GM23338 (cell line): Measurements from ENCODE around the gene ZDHHC9. TPM values are rescaled to one million over a fixed set of nuclear protein-coding genes. Genes with fewer than 3 reads are reported as not detected.

Experiments
- ATAC-seq: fragments of 200-7000 bp; cut with Tn5 transposase; 3 replicates; pipeline ENCODE4 v1.9.1; 2020
- DNase-seq: peaks from one replicate; pipeline ENCODE4 v3.0.0-alpha.2; 2015; ENCODE audit warnings: low spot score
- H2AFZ ChIP-seq: fragments of 200-600 bp; sonication (generic); 2 replicates; pipeline ENCODE4 v1.8.0; 2016; ENCODE audit warnings: antibody characterized with exemption, mild to moderate bottlenecking, moderate library complexity
- H3F3A ChIP-seq: fragments of 200-600 bp; sonication (generic); replicated peaks from 2 replicates; pipeline ENCODE4 v1.8.0; 2017; ENCODE audit warnings: antibody characterized with exemption, mixed run types, low read depth
- H3K27ac ChIP-seq: fragments of 200-600 bp; sonication (generic); 2 replicates; pipeline ENCODE4 v1.6.1; 2016; ENCODE audit warnings: low read depth
- H3K27me3 ChIP-seq: fragments of 200-600 bp; sonication (generic); 2 replicates; pipeline ENCODE4 v1.8.0; 2016; ENCODE audit warnings: mild to moderate bottlenecking, mixed run types, moderate library complexity; ENCODE audit not compliant: insufficient read depth
- H3K36me3 ChIP-seq: fragments of 200-600 bp; sonication (generic); 2 replicates; pipeline ENCODE4 v1.8.0; 2016; ENCODE audit warnings: mild to moderate bottlenecking; ENCODE audit not compliant: insufficient read depth
- H3K4me1 ChIP-seq: fragments of 200-600 bp; sonication (generic); 2 replicates; pipeline ENCODE4 v1.8.0; 2016; ENCODE audit warnings: mild to moderate bottlenecking, moderate library complexity; ENCODE audit not compliant: insufficient read depth
- H3K4me2 ChIP-seq: fragments of 200-600 bp; sonication (generic); 2 replicates; pipeline ENCODE4 v1.7.1; 2017; ENCODE audit warnings: mixed run types
- H3K4me3 ChIP-seq: fragments of 200-600 bp; sonication (generic); 2 replicates; pipeline ENCODE4 v1.6.1; 2016; ENCODE audit warnings: mixed run types
- H3K79me2 ChIP-seq: fragments of 200-600 bp; sonication (generic); replicated peaks from 2 replicates; pipeline ENCODE4 v1.8.0; 2017; ENCODE audit warnings: mild to moderate bottlenecking; ENCODE audit not compliant: insufficient read depth
- H3K9me2 ChIP-seq: fragments of 200-600 bp; sonication (generic); 2 replicates; pipeline ENCODE4 v1.8.0; 2017; ENCODE audit not compliant: insufficient read depth
- H4K20me1 ChIP-seq: fragments of 200-600 bp; sonication (generic); replicated peaks from 2 replicates; pipeline ENCODE4 v1.8.0; 2017; ENCODE audit warnings: mild to moderate bottlenecking; ENCODE audit not compliant: insufficient read depth
- H3K27ac Mint-ChIP-seq: 2 replicates; pipeline ENCODE4 v1.8.0; 2020; ENCODE audit warnings: inconsistent platforms, mild to moderate bottlenecking, moderate library complexity, mixed read lengths
- H3K27me3 Mint-ChIP-seq: 3 replicates; pipeline ENCODE4 v1.8.0; 2022; ENCODE audit warnings: low read depth, mild to moderate bottlenecking, moderate library complexity, mixed read lengths, inconsistent platforms; ENCODE audit not compliant: insufficient read depth, poor library complexity
- H3K36me3 Mint-ChIP-seq: 3 replicates; pipeline ENCODE4 v1.8.0; 2021; ENCODE audit warnings: low read depth, mild to moderate bottlenecking, inconsistent platforms, moderate library complexity, mixed read lengths
- H3K4me1 Mint-ChIP-seq: 3 replicates; pipeline ENCODE4 v1.8.0; 2020; ENCODE audit warnings: mild to moderate bottlenecking, inconsistent platforms, mixed read lengths
- H3K4me3 Mint-ChIP-seq: 3 replicates; pipeline ENCODE4 v1.8.0; 2021; ENCODE audit warnings: moderate library complexity, mild to moderate bottlenecking, inconsistent platforms, mixed read lengths
- H3K9me3 Mint-ChIP-seq: 3 replicates; pipeline ENCODE4 v1.8.0; 2020; ENCODE audit warnings: moderate library complexity, mild to moderate bottlenecking, inconsistent platforms, mixed read lengths
- EZH2 ChIP-seq: fragments of 200-600 bp; sonication (generic); IDR thresholded peaks from one replicate; pipeline ENCODE4 v1.8.0; 2017; ENCODE audit warnings: antibody characterized with exemption, mild to moderate bottlenecking, low read depth; ENCODE audit not compliant: unreplicated experiment
- EZH2phosphoT487 ChIP-seq: fragments of 200-600 bp; sonication (generic); IDR thresholded peaks from one replicate; pipeline ENCODE4 v1.8.1; 2018; ENCODE audit warnings: antibody characterized with exemption; ENCODE audit not compliant: unreplicated experiment
- JUNB ChIP-seq: IDR thresholded peaks from one replicate; pipeline ENCODE4 v1.6.1; 2016; ENCODE audit warnings: antibody characterized with exemption; ENCODE audit not compliant: unreplicated experiment
- NANOG ChIP-seq: IDR thresholded peaks from 2 replicates; pipeline ENCODE4 v1.6.1; 2016; ENCODE audit warnings: antibody characterized with exemption, borderline replicate concordance
- POLR2AphosphoS5 ChIP-seq: IDR thresholded peaks from 2 replicates; pipeline ENCODE4 v1.6.1; 2016; ENCODE audit warnings: antibody characterized with exemption, low read depth
- STAT1 ChIP-seq: IDR thresholded peaks from one replicate; pipeline ENCODE4 v1.6.1; 2016; ENCODE audit warnings: antibody characterized with exemption; ENCODE audit not compliant: unreplicated experiment
- ZNF114 ChIP-seq: fragments of 250-450 bp; sonication (Bioruptor Pico); IDR thresholded peaks from 2 replicates; pipeline ENCODE4 v1.5.0; 2020; ENCODE audit warnings: mild to moderate bottlenecking, moderate library complexity
- polyA plus RNA-seq: library from polyadenylated mRNA; unstranded; fragments of >200 nt; fragmentation: Nextera tagmentation; extraction: Ambion mirVana; gene quantifications from 2 replicates; pipeline ENCODE4 v1.2.1, GENCODE V29; 2016
- total RNA-seq: library from RNA; depleted of rRNA; stranded (reverse); fragments of >200 nt; shearing (Covaris generic); gene quantifications from 2 replicates; pipeline ENCODE4 v1.2.3, GENCODE V29; 2014
- TF ChIP-seq, protein P1 (sequence below): IDR thresholded peaks from 2 replicates; pipeline ENCODE4 v1.6.1; 2016; ENCODE audit warnings: antibody characterized with exemption
- TF ChIP-seq, protein P2 (sequence below), 2 experiments: fragments of 200-600 bp in 1 of 2; sonication (generic) in 1 of 2; conservative IDR thresholded peaks; 2 replicates each; pipeline versions ENCODE4 v1.5.1 to v1.6.1; 2016 to 2017; ENCODE audit warnings: antibody characterized with exemption in 2 of 2, low read depth in 2 of 2, mild to moderate bottlenecking in 2 of 2, moderate library complexity in 1 of 2
- TF ChIP-seq, protein P3 (sequence below): fragments of 250-450 bp; sonication (Bioruptor Pico); IDR thresholded peaks from 2 replicates; pipeline ENCODE4 v1.5.0; 2020; ENCODE audit warnings: mild to moderate bottlenecking, moderate library complexity

The ZDHHC9 gene
- total and polyA plus RNA-seq, 2 experiments from 2014 or later = 14.2 to 17.6 TPM

DNA sequence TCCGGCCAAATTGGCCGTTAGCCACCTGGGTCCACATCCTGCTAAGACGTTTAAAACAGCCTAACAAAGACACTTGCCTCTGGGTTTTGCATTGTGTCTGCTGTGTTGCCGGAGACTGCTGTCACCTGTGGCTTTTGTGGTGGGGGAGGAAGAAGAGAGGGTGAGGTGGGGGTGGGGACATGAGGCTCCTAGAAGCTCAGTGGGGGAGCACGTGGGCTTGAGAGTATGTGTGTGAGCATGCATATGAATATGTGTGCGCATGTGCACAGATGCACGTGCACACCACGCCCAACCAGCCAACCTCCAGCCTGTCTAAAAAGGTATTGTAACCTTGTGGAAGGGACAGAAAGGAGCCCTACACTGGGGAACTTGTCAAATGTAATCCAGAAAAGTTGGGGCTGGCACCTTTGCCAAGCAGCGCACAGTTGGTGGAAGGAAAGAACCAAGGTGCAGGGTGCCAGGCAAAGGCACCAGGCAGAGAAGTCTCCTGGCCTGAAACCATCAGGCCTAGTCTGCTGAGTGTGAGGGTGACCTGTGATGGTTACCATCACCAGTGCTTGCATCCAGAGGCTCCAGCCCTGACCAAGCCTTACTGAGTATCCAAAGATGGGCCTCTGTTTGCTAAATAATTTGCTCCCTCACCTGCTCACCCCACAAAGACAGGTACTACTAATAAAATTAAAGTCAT lies 74.1 kb downstream of the ZDHHC9 start:
- H3K27me3 ChIP-seq = no peaks in the 10 kb centered on the region
- TF ChIP-seq NANOG (no peak), JUNB (no peak), POLR2AphosphoS5 (no peak), ZNF114 (no peak), EZH2 (no peak), STAT1 (no peak), EZH2phosphoT487 (no peak)
- TF ChIP-seq, protein P1, sequence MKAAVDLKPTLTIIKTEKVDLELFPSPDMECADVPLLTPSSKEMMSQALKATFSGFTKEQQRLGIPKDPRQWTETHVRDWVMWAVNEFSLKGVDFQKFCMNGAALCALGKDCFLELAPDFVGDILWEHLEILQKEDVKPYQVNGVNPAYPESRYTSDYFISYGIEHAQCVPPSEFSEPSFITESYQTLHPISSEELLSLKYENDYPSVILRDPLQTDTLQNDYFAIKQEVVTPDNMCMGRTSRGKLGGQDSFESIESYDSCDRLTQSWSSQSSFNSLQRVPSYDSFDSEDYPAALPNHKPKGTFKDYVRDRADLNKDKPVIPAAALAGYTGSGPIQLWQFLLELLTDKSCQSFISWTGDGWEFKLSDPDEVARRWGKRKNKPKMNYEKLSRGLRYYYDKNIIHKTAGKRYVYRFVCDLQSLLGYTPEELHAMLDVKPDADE = no peak
- TF ChIP-seq, protein P2, sequence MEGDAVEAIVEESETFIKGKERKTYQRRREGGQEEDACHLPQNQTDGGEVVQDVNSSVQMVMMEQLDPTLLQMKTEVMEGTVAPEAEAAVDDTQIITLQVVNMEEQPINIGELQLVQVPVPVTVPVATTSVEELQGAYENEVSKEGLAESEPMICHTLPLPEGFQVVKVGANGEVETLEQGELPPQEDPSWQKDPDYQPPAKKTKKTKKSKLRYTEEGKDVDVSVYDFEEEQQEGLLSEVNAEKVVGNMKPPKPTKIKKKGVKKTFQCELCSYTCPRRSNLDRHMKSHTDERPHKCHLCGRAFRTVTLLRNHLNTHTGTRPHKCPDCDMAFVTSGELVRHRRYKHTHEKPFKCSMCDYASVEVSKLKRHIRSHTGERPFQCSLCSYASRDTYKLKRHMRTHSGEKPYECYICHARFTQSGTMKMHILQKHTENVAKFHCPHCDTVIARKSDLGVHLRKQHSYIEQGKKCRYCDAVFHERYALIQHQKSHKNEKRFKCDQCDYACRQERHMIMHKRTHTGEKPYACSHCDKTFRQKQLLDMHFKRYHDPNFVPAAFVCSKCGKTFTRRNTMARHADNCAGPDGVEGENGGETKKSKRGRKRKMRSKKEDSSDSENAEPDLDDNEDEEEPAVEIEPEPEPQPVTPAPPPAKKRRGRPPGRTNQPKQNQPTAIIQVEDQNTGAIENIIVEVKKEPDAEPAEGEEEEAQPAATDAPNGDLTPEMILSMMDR (conservative IDR thresholded peaks at IDR 0.05; ENCODE audit: low read depth in 2 of 2) = no peak
- TF ChIP-seq, protein P3, sequence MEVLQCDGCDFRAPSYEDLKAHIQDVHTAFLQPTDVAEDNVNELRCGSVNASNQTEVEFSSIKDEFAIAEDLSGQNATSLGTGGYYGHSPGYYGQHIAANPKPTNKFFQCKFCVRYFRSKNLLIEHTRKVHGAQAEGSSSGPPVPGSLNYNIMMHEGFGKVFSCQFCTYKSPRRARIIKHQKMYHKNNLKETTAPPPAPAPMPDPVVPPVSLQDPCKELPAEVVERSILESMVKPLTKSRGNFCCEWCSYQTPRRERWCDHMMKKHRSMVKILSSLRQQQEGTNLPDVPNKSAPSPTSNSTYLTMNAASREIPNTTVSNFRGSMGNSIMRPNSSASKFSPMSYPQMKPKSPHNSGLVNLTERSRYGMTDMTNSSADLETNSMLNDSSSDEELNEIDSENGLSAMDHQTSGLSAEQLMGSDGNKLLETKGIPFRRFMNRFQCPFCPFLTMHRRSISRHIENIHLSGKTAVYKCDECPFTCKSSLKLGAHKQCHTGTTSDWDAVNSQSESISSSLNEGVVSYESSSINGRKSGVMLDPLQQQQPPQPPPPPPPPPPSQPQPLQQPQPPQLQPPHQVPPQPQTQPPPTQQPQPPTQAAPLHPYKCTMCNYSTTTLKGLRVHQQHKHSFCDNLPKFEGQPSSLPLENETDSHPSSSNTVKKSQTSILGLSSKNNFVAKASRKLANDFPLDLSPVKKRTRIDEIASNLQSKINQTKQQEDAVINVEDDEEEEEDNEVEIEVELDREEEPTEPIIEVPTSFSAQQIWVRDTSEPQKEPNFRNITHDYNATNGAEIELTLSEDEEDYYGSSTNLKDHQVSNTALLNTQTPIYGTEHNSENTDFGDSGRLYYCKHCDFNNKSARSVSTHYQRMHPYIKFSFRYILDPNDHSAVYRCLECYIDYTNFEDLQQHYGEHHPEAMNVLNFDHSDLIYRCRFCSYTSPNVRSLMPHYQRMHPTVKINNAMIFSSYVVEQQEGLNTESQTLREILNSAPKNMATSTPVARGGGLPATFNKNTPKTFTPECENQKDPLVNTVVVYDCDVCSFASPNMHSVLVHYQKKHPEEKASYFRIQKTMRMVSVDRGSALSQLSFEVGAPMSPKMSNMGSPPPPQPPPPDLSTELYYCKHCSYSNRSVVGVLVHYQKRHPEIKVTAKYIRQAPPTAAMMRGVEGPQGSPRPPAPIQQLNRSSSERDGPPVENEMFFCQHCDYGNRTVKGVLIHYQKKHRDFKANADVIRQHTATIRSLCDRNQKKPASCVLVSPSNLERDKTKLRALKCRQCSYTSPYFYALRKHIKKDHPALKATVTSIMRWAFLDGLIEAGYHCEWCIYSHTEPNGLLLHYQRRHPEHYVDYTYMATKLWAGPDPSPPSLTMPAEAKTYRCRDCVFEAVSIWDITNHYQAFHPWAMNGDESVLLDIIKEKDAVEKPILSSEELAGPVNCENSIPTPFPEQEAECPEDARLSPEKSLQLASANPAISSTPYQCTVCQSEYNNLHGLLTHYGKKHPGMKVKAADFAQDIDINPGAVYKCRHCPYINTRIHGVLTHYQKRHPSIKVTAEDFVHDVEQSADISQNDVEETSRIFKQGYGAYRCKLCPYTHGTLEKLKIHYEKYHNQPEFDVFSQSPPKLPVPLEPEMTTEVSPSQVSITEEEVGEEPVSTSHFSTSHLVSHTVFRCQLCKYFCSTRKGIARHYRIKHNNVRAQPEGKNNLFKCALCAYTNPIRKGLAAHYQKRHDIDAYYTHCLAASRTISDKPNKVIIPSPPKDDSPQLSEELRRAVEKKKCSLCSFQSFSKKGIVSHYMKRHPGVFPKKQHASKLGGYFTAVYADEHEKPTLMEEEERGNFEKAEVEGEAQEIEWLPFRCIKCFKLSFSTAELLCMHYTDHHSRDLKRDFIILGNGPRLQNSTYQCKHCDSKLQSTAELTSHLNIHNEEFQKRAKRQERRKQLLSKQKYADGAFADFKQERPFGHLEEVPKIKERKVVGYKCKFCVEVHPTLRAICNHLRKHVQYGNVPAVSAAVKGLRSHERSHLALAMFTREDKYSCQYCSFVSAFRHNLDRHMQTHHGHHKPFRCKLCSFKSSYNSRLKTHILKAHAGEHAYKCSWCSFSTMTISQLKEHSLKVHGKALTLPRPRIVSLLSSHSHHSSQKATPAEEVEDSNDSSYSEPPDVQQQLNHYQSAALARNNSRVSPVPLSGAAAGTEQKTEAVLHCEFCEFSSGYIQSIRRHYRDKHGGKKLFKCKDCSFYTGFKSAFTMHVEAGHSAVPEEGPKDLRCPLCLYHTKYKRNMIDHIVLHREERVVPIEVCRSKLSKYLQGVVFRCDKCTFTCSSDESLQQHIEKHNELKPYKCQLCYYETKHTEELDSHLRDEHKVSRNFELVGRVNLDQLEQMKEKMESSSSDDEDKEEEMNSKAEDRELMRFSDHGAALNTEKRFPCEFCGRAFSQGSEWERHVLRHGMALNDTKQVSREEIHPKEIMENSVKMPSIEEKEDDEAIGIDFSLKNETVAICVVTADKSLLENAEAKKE = no peak
- no peaks in the 10 kb centered on the region for H4K20me1 ChIP-seq
- no peak overlapping the region for H2AFZ ChIP-seq
- H3K9me2 ChIP-seq = no peaks in the 10 kb centered on the region
- no peak overlapping the region for H3K4me3 ChIP-seq
- Mint-ChIP-seq H3K4me3 (no peak overlapping the region), H3K4me1 (peaks cover 6% of the 10 kb centered on the region; the same call in 2 of the 3 replicates), H3K27me3 (no peaks in the 10 kb centered on the region), H3K9me3 (no peaks in the 10 kb centered on the region), H3K27ac (no peak overlapping the region), H3K36me3 (no peaks in the 10 kb centered on the region)
- H3K4me1 ChIP-seq = no peaks in the 10 kb centered on the region
- H3K4me2 ChIP-seq = no peak overlapping the region
- H3F3A ChIP-seq = no peaks in the 10 kb centered on the region
- DNase-seq (no peak), ATAC-seq (no peak)
- no peaks in the 10 kb centered on the region for H3K79me2 ChIP-seq
- no peak overlapping the region for H3K27ac ChIP-seq
- no peaks in the 10 kb centered on the region for H3K36me3 ChIP-seq
